ENCODE measurements around the gene COL6A3.

The COL6A3 gene

GRCh38 chr2:237315170-237315828 lies 98.7 kb downstream of the COL6A3 start:
- no peak for DNase-seq (ENCODE audit: low spot score)
- ChIA-PET POLR2A (ENCODE audit: low non-redundant PET) (no interaction called here), CTCF (no interaction called here)
- TF ChIP-seq CTCF (conservative IDR thresholded peaks at IDR 0.05; ENCODE audit: low read depth) = no peak
- H3K27ac ChIP-seq = no peak overlapping the region

- ChIA-PET CTCF (no interaction called here), POLR2A (ENCODE audit: low non-redundant PET) (no interaction called here)
- H3K27ac ChIP-seq = no peak overlapping the region
- no peak for DNase-seq (ENCODE audit: low spot score)
- no peak for TF ChIP-seq CTCF (conservative IDR thresholded peaks at IDR 0.05; ENCODE audit: low read depth)
Observed at GRCh38 chr2:237314681-237315080, 99.3 kb downstream of the COL6A3 start.

- ChIA-PET CTCF (interaction anchor here (0.6 kb wide), 1 partner anchor 89 kb away, joined by 3 read pairs; no protein-coding TSS in a partner anchor), POLR2A (ENCODE audit: low non-redundant PET) (no interaction called here)
- no peak for TF ChIP-seq CTCF (conservative IDR thresholded peaks at IDR 0.05; ENCODE audit: low read depth)
- DNase-seq (ENCODE audit: low spot score) = no peak
- no peak overlapping the region for H3K27ac ChIP-seq
Observed at GRCh38 chr2:237314198-237314597, 99.8 kb downstream of the COL6A3 start.

GRCh38 chr2:237312021-237312755 lies 101.8 kb downstream of the COL6A3 start:
- POLR2A ChIA-PET (ENCODE audit: low non-redundant PET) = no interaction called here
- TF ChIP-seq CTCF (conservative IDR thresholded peaks at IDR 0.05; ENCODE audit: low read depth) = no peak
- no peak overlapping the region for H3K27ac ChIP-seq
- no peak for DNase-seq (ENCODE audit: low spot score)
- CTCF ChIA-PET = no interaction called here

- no peak for TF ChIP-seq CTCF (conservative IDR thresholded peaks at IDR 0.05; ENCODE audit: low read depth)
- POLR2A ChIA-PET (ENCODE audit: low non-redundant PET) = no interaction called here
- CTCF ChIA-PET = no interaction called here
- DNase-seq (ENCODE audit: low spot score) = no peak
- H3K27ac ChIP-seq = no peak overlapping the region
Observed at GRCh38 chr2:237310515-237311114, 103.3 kb downstream of the COL6A3 start.

GRCh38 chr2:237309416-237309815 lies 104.5 kb downstream of the COL6A3 start:
- DNase-seq (ENCODE audit: low spot score) = no peak
- POLR2A ChIA-PET (ENCODE audit: low non-redundant PET) = no interaction called here
- no peak for TF ChIP-seq CTCF (conservative IDR thresholded peaks at IDR 0.05; ENCODE audit: low read depth)
- no peak overlapping the region for H3K27ac ChIP-seq
- CTCF ChIA-PET = interaction anchor here (0.7 kb wide), 1 partner anchor 31 kb away, joined by 5 read pairs; no protein-coding TSS in a partner anchor

Data from RWPE1 (cell line).